Measurements from ENCODE around the gene ERC1.

Gene ERC1

DNA sequence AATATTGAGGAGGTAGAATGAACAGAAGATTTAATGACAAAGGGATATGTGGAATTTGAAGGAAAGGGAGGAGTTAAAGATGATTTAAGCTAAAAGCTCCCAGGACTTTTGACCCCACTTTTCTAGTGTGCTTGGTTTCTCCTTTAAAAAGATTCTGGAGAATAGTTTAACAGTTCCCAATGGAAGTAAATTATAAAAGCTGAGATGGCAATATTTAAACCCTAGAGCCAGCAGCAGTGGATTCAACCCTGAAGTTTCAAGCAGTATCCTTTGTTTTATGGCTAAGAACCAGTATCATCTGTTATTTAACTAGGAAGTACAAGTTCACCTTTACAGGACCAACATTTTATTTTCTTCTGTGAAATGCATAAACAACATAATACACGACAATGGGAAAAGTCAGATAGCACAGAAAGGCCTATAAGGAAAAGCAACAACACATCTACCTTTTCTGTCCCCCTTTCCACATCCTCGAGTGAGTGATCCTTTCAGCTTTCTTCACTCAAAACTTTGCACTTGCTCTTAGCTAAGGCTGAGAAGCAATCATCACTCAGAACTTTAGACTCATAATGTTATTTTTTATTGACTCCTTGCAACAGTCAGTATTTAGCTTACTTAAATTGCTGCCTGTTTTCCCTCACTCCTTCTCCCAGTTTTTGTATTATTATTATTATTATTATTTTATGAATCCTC, 338.9 kb downstream of the ERC1 start (continued):
- TF ChIP-seq ZNF175 (tag by site-specific recombination; IDR thresholded peaks at IDR 0.05) (no peak), OVOL3 (tag by site-specific recombination; IDR thresholded peaks at IDR 0.05) (no peak), ZNF248 (tag by site-specific recombination; IDR thresholded peaks at IDR 0.05) (no peak), ZXDB (tag by site-specific recombination; IDR thresholded peaks at IDR 0.05) (no peak), ZIC2 (tag by site-specific recombination; IDR thresholded peaks at IDR 0.05) (no peak), ZNF629 (tag by site-specific recombination; IDR thresholded peaks at IDR 0.05) (no peak)
- TF ChIP-seq, protein P1, sequence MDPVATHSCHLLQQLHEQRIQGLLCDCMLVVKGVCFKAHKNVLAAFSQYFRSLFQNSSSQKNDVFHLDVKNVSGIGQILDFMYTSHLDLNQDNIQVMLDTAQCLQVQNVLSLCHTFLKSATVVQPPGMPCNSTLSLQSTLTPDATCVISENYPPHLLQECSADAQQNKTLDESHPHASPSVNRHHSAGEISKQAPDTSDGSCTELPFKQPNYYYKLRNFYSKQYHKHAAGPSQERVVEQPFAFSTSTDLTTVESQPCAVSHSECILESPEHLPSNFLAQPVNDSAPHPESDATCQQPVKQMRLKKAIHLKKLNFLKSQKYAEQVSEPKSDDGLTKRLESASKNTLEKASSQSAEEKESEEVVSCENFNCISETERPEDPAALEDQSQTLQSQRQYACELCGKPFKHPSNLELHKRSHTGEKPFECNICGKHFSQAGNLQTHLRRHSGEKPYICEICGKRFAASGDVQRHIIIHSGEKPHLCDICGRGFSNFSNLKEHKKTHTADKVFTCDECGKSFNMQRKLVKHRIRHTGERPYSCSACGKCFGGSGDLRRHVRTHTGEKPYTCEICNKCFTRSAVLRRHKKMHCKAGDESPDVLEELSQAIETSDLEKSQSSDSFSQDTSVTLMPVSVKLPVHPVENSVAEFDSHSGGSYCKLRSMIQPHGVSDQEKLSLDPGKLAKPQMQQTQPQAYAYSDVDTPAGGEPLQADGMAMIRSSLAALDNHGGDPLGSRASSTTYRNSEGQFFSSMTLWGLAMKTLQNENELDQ (tag by site-specific recombination; IDR thresholded peaks at IDR 0.05; ENCODE audit: low read depth) = no peak

DNA sequence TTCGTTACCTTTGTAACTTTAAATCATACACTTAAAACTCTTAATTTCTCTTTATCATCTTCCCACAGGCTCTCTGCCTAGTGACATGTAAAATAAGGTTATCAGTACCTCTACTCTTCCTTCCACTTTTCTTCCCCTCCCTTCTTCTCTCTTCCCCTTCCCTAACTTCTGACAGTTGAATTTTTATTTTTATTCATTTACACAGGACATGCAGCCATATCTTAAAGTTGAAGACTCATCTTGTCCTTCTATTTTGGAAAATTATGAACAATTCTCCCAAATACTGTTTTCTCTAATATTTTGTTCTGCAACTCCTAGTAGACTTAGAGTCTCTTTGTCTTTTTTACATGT, 339.4 kb downstream of the ERC1 start:
- POLR2A ChIA-PET = no interaction called here
- H3K9me3 ChIP-seq (ENCODE audit: control insufficient read depth, insufficient read depth, low read depth, low read length) = no peaks in the 10 kb centered on the region
- no peaks in the 10 kb centered on the region for H3K36me3 ChIP-seq (ENCODE audit: control insufficient read depth in 2 of 2, insufficient read depth in 1 of 2, low read length in 2 of 2)
- CTCF ChIA-PET = interaction anchor here (0.7 to 0.9 kb wide), 2 partner anchors 90 to 245 kb away, joined by 3 to 4 read pairs; no protein-coding TSS in a partner anchor
- H3K27ac ChIP-seq (ENCODE audit: extremely low read depth, low read depth, low read length) = no peak overlapping the region
- no peak overlapping the region for H3K4me3 ChIP-seq (ENCODE audit: low read depth, low read length)
- H3K4me1 ChIP-seq (ENCODE audit: control insufficient read depth, insufficient read depth, low read length) = no peaks in the 10 kb centered on the region
- TF ChIP-seq ZNF366 (tag by site-specific recombination; conservative IDR thresholded peaks at IDR 0.05) (0 out of 2 replicates have a peak, but pooled peaks have one; percentile 20), ZNF354C (tag by site-specific recombination; IDR thresholded peaks at IDR 0.05; ENCODE audit: borderline replicate concordance, low read depth) (no peak)
- TF ChIP-seq, protein P2, sequence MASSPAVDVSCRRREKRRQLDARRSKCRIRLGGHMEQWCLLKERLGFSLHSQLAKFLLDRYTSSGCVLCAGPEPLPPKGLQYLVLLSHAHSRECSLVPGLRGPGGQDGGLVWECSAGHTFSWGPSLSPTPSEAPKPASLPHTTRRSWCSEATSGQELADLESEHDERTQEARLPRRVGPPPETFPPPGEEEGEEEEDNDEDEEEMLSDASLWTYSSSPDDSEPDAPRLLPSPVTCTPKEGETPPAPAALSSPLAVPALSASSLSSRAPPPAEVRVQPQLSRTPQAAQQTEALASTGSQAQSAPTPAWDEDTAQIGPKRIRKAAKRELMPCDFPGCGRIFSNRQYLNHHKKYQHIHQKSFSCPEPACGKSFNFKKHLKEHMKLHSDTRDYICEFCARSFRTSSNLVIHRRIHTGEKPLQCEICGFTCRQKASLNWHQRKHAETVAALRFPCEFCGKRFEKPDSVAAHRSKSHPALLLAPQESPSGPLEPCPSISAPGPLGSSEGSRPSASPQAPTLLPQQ (tag by site-specific recombination; IDR thresholded peaks at IDR 0.05) = no peak

DNA sequence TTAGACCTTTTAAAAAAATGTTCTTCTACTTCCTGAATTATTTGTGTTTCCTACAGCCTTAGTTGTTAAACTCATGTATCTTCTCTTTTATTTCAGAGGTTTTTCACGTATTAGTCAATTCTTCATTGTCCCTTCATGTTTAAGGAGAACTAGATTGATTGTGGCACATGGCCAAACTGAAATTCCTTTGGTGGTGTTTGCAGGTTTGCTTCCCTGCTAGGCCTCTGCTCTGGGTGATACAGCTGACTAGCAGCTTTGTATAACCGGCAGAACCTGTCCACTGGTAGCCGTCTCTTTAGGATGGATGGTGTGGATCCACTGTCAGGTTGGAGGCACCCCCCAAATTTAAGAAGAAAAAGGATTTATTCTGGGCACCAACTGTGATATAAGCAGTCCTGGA, 341.3 kb downstream of the ERC1 start:
- H3K9me3 ChIP-seq (ENCODE audit: control insufficient read depth, insufficient read depth, low read depth, low read length) = no peaks in the 10 kb centered on the region
- no peak for TF ChIP-seq ZNF223 (tag by site-specific recombination; IDR thresholded peaks at IDR 0.05)
- TF ChIP-seq ZNF394 (tag by site-specific recombination; IDR thresholded peaks at IDR 0.05; ENCODE audit: borderline replicate concordance) = no peak
- no peak for TF ChIP-seq ZNF777 (tag by site-specific recombination; IDR thresholded peaks at IDR 0.05; ENCODE audit: borderline replicate concordance)
- TF ChIP-seq ZNF501 (tag by site-specific recombination; IDR thresholded peaks at IDR 0.05) = no peak
- no peak for TF ChIP-seq SP3 (tag by site-specific recombination; IDR thresholded peaks at IDR 0.05)
- ChIA-PET CTCF (no interaction called here), POLR2A (no interaction called here)
- H3K27ac ChIP-seq (ENCODE audit: extremely low read depth, low read depth, low read length) = no peak overlapping the region
- H3K36me3 ChIP-seq (ENCODE audit: control insufficient read depth in 2 of 2, insufficient read depth in 1 of 2, low read length in 2 of 2) = no peaks in the 10 kb centered on the region
- no peaks in the 10 kb centered on the region for H3K4me1 ChIP-seq (ENCODE audit: control insufficient read depth, insufficient read depth, low read length)
- H3K4me3 ChIP-seq (ENCODE audit: low read depth, low read length) = no peak overlapping the region

DNA sequence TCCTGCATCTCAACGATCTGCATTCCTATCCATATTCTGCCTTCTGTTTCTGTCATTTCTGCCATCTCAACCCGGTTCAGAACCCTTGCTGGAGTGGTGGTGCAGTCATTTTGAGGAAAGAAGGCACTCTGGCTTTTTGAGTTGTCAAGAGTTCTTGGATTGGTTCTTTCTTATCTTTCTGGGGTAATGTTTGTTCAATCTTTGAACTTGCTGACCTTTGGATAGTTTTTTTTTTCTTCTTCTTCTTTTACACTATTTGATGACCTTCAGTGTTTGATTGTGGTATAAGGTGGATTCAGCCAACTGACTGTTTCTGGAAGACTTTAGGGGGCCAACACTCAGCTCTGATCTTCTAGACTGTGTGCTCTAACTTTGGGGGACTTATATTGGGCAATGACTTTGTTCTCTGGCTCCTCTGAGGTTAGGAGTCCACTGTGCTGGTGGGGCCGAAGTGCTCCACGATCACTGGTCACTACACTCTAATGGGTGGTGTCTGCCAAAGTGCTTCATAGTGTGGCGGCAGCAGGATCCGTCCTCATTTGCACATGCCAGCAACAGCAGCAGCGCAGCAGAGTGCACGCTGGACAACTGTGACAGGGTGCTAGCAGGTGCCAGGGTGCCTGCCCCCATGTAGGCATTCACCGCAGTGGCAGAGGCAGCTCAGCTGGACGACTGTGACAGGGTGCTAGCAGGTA, 347.6 kb downstream of the ERC1 start:
- Histone ChIP-seq H3K4me1 (ENCODE audit: control insufficient read depth, insufficient read depth, low read length) (no peaks in the 10 kb centered on the region), H3K36me3 (ENCODE audit: control insufficient read depth in 2 of 2, insufficient read depth in 1 of 2, low read length in 2 of 2) (no peaks in the 10 kb centered on the region), H3K9me3 (ENCODE audit: control insufficient read depth, insufficient read depth, low read depth, low read length) (no peaks in the 10 kb centered on the region), H3K27ac (ENCODE audit: extremely low read depth, low read depth, low read length) (no peak overlapping the region), H3K4me3 (ENCODE audit: low read depth, low read length) (no peak overlapping the region)
- POLR2A ChIA-PET = no interaction called here
- CTCF ChIA-PET = interaction anchor here (1.4 kb wide), 1 partner anchor 221 kb away, joined by 3 read pairs; no protein-coding TSS in a partner anchor
- TF ChIP-seq ZNF223 (tag by site-specific recombination; IDR thresholded peaks at IDR 0.05) (no peak), ZFHX2 (tag by site-specific recombination; conservative IDR thresholded peaks at IDR 0.05) (no peak), ZNF600 (tag by site-specific recombination; IDR thresholded peaks at IDR 0.05) (no peak), ZBTB7A (tag by site-specific recombination; IDR thresholded peaks at IDR 0.05; ENCODE audit: low read depth) (no peak)
- TF ChIP-seq, protein P3, sequence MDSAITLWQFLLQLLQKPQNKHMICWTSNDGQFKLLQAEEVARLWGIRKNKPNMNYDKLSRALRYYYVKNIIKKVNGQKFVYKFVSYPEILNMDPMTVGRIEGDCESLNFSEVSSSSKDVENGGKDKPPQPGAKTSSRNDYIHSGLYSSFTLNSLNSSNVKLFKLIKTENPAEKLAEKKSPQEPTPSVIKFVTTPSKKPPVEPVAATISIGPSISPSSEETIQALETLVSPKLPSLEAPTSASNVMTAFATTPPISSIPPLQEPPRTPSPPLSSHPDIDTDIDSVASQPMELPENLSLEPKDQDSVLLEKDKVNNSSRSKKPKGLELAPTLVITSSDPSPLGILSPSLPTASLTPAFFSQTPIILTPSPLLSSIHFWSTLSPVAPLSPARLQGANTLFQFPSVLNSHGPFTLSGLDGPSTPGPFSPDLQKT (IDR thresholded peaks at IDR 0.05; ENCODE audit: borderline replicate concordance, low read depth, low read length) = no peak
